Skeletal muscle cell (primary cell): ENCODE results near the gene HAPSTR1.
A peak's percentile ranks its signal among the peaks of the same experiment; 100 is the strongest.
"Not testable (repeated sequence)": the region's sequence is repeated elsewhere in the genome, so short reads cannot be mapped to it uniquely, and the experiment has no call there.

Source experiments
- DNase-seq: peaks from one replicate; pipeline ENCODE4 v3.0.0-alpha.2; 2010; ENCODE audit warnings: low read depth
- H3K4me3 ChIP-seq: 2 replicates; pipeline ENCODE4 v1.5.1; 2011; ENCODE audit warnings: low read depth, mild to moderate bottlenecking, control low read depth, low read length, moderate library complexity

The HAPSTR1 gene

GRCh38 chr16:9068886-9069285, 22.6 kb upstream of the HAPSTR1 start:
- no peak overlapping the region for H3K4me3 ChIP-seq
- no peak for DNase-seq

DNA sequence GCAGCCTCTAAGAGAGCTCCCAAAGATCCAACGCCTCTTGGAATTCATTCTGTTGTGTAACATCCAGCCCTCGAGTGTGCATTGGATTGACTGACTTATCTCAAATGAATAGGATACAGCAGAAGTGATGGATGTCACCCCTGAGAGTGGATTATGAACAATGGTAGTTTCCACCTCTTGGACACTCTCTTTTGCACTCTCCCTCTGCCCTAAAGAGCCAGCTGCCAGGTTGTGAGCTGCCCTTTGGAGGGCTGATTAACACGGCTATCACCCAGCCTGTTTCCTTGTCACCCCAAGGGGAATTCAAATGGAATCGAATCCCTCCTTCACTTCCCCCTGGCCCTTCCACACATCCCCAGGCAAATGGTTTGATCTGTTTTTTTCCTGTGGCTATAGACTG, 21.2 kb upstream of the HAPSTR1 start:
- DNase-seq: no peak
- H3K4me3 ChIP-seq: no peak overlapping the region

GRCh38 chr16:9071377-9071776, 20.1 kb upstream of the HAPSTR1 start:
- DNase-seq: no peak
- no peak overlapping the region for H3K4me3 ChIP-seq

GRCh38 chr16:9072806-9073341, 18.6 kb upstream of the HAPSTR1 start:
- DNase-seq: peak; percentile 71
- no peak overlapping the region for H3K4me3 ChIP-seq

- no peak overlapping the region for H3K4me3 ChIP-seq
- no peak for DNase-seq
Observed at GRCh38 chr16:9075299-9076071, 16.0 kb upstream of the HAPSTR1 start.

DNA sequence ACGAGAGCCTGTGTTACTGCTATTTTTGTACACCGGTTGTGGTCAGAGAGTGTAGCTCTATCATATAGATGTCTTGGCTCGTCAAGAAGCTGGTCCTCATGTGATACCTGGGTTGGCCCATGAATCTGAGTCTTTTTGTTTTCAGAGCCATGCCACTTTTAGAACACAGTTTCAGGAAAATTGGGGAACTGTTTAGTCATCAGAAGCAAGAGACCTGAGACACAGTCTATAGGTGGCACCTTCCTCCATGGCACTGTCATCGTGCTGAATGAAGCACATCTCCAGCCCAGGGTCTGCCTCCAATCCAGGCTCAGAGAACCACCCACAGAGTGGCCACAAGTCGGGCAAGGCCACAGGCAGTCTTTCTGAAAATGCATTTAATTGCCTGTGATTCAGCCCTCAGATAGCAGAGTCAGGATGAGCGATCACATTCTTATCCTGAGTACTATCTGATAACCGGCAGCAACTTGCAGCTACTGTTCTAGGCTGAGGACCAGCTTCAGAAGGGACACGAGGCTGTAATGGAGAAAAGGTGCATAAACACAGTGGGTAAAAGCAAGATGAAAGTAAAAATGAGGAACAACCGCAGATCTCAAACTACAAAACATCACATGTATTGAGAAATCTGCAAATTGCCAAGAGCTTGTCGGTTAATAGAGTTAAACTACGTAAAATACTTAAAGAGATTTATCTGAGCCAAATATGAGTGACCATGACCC, 14.2 kb upstream of the HAPSTR1 start:
- H3K4me3 ChIP-seq: no peak overlapping the region
- DNase-seq: peak; percentile 35

GRCh38 chr16:9078467-9079429, 12.7 kb upstream of the HAPSTR1 start:
- not testable (repeated sequence) for H3K4me3 ChIP-seq
- peak; percentile 61 for DNase-seq

GRCh38 chr16:9079430-9079812, 12.0 kb upstream of the HAPSTR1 start:
- DNase-seq: no peak
- H3K4me3 ChIP-seq: no peak overlapping the region

GRCh38 chr16:9081158-9081557, 10.3 kb upstream of the HAPSTR1 start:
- H3K4me3 ChIP-seq: no peak overlapping the region
- no peak for DNase-seq

DNA sequence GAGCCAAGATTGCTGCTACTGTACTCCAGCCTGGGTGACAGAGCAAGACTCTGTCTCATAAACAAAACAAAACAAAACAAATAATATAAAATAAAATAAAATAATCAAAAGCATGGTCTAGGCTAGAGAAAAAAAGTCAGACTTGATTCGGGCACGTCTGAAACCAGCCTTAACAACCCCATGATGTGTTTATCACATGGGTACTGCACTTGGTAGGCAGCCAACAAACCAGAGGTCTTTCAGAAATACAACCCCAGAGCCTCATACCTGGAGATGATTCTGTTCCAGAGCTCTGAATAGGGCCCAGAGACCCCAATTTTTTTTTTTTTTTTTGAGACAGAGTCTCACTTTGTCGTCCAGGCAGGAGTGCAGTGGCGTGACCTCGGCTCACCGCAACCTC, 9.6 kb upstream of the HAPSTR1 start:
- no peak for DNase-seq

GRCh38 chr16:9082422-9082821, 9.0 kb upstream of the HAPSTR1 start:
- no peak for DNase-seq
- no peak overlapping the region for H3K4me3 ChIP-seq

More for the DNA sequence above, 9.6 kb upstream of the HAPSTR1 start:
- H3K4me3 ChIP-seq: no peak overlapping the region

GRCh38 chr16:9087733-9088132, 3.7 kb upstream of the HAPSTR1 start:
- DNase-seq, H3K4me3 ChIP-seq: not testable (repeated sequence)

- H3K4me3 ChIP-seq: no peak overlapping the region
- DNase-seq: no peak
Observed at GRCh38 chr16:9088848-9089247, 2.6 kb upstream of the HAPSTR1 start.

DNA sequence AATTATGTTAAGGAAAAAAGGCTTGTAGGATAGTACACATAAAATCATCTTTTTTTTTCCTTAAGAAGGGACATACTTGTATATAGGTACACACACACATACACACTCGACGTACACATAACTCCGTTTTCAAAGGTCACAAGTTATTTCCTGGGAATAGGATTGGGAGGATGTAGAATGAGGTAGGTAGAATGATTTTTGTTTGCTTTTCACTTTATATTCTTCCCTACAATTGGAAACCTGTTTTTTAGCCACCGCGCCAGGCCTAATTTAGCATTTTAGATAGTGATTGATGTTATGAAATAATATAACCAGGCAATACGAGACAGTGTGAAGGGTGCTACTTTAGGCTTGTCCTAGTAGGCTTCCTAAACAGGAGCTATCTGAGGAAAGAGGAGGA, 1.8 kb upstream of the HAPSTR1 start:
- H3K4me3 ChIP-seq: no peak overlapping the region
- no peak for DNase-seq

DNA sequence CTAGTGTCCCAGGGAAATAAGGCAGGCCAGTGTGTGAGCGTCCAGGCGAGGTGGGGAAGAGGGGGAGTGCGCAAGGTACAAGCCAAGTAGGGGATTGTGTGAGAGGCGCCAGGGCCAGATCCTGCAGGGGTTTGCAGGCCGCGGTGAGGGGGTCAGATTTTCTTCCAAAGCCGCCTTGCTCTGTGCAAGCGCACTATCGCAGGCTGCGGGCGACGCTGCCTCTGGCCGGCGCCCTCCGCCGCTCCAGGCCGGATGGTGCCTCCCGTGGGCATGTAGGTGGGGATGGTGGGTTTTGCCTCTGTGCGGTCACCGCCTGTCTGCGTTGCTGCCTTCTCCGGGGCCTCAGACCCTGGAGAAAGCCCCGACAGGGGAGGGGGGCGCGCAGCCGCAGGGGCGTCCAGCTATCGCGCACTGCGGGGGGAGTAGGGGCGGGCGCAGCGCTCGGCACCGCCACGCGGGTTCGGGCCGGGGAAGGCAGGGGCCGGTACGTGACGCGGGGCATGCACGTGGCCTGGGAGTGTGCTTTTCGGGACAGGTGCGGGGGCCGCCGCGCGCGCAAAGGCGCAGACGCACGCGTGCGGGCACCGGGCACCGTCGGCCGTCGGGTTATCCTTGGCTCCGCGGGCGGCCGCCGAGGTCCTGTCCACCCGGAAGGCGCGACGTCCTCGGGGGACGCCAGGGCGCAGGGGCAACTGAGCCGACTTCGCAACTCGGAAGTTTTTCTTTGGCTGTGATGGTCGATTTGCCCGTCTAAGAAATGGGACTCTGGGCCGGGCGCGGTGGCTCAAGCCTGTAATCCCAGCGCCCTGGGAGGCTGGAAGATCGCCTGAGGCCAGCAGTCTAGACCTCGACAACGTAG, 1.1 kb upstream of the HAPSTR1 start:
- DNase-seq: no peak
- H3K4me3 ChIP-seq: peak overlapping the region; percentile 64

DNA sequence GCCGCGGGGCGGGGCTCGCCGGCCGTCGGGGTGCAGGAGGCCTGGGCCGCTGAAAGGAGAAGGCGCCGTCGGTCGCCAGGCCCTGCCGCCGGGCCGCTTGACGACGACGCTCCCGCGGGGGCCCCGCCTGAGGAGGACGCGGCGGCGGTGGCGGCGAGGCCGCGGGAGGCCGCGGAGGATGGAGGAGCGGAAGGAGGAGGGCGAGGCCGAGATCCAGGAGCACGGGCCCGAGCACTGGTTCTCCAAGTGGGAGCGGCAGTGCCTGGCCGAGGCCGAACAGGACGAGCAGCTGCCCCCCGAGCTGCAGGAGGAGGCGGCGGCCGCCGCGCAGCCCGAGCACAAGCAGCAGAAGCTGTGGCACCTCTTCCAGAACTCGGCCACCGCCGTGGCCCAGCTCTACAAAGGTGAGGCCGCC, 430 bp downstream of the HAPSTR1 start:
- H3K4me3 ChIP-seq: peak overlapping the region; percentile 74
- no peak for DNase-seq

GRCh38 chr16:9092282-9092977, 986 bp downstream of the HAPSTR1 start:
- no peak for DNase-seq
- H3K4me3 ChIP-seq: peak overlapping the region; percentile 74

DNA sequence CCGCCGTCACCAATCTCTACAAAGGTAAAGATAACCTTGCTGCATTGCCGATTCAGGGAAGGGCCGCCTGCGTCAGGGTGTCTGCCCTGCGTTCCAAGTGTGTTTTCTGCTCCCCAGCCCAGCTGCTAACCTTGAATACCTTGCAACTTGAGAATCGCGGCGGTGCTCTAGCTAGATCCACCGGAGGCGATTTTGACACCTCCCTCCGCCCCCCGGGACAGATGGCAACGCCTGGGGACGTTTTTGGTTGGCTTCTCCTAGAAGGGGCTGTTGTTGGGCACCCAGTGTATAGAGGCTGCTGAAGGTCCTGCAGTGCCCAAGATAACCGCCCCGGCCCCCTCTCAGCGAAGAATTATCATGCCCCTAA, 1.5 kb downstream of the HAPSTR1 start:
- no peak for DNase-seq
- peak overlapping the region; percentile 74 for H3K4me3 ChIP-seq
